ENCODE data around the gene CPO.

Gene CPO

DNA sequence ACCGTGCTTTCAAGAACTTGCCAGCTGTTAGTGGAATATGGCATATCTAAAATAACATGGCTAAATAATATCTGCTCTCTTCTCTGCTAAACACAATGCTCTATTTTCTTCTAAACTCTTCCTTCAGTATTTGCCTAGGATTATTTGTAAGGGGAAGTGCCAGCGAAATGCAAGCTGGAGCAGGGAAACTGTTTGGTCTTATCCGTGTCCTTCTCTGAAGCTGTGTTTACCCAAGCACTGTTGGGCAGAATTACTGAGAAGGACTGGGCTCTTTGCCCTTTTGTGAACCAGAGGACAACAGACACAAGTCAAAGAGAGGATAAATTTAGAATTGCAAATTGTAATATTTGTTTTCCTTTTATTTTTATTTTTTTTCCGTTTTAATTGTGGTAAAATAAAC lies 23.6 kb downstream of the CPO start:
- no peak overlapping the region for H2BK12ac ChIP-seq (ENCODE audit: low read length in 2 of 2)
- no peaks in the 10 kb centered on the region for H3K79me1 ChIP-seq (replicated peaks; ENCODE audit: low read length, poor library complexity, severe bottlenecking)
- no peak overlapping the region for H2AFZ ChIP-seq (ENCODE audit: low read depth, low read length)
- H3K9ac ChIP-seq (ENCODE audit: low read length) = no peak overlapping the region
- no peak overlapping the region for H2AK5ac ChIP-seq (ENCODE audit: low read length, severe bottlenecking)
- no peaks in the 10 kb centered on the region for H3K36me3 ChIP-seq (ENCODE audit: control insufficient read depth in 1 of 2, insufficient read depth in 2 of 2, low read depth in 1 of 2, low read length in 2 of 2)
- H3K23ac ChIP-seq (ENCODE audit: low read length in 2 of 2) = no peak overlapping the region
- no peak overlapping the region for H4K91ac ChIP-seq (ENCODE audit: low read length)
- no peak for DNase-seq
- H3K4me2 ChIP-seq (ENCODE audit: low read length, poor library complexity, severe bottlenecking) = no peak overlapping the region
- H3K4ac ChIP-seq (ENCODE audit: low read depth in 1 of 2, low read length in 2 of 2) = no peak overlapping the region
- H4K8ac ChIP-seq (ENCODE audit: low read length) = no peak overlapping the region
- H3K14ac ChIP-seq (ENCODE audit: low read length in 2 of 2) = no peak overlapping the region
- no peak overlapping the region for H3K27ac ChIP-seq (ENCODE audit: low read length, poor library complexity, severe bottlenecking)
- H3K4me1 ChIP-seq (ENCODE audit: control insufficient read depth, insufficient read depth, low read depth, low read length) = no peaks in the 10 kb centered on the region
- H2BK5ac ChIP-seq (ENCODE audit: low read depth, low read length, poor library complexity, severe bottlenecking) = no peak overlapping the region
- no peak overlapping the region for H3K4me3 ChIP-seq (ENCODE audit: insufficient read depth in 1 of 2, low read depth in 1 of 2, low read length in 2 of 2)
- no peak overlapping the region for H2BK15ac ChIP-seq (ENCODE audit: low read depth, poor library complexity, severe bottlenecking)
- no peak overlapping the region for H2BK120ac ChIP-seq (ENCODE audit: low read depth, low read length)
- WGBS = 95% methylated on average over 4 of the region's 4 CpGs
- no peaks in the 10 kb centered on the region for H3K9me3 ChIP-seq (ENCODE audit: control insufficient read depth, low read length)
- no peak overlapping the region for H3K18ac ChIP-seq (ENCODE audit: low read depth in 1 of 2, low read length in 2 of 2)
- H3K27me3 ChIP-seq (ENCODE audit: control insufficient read depth in 1 of 2, insufficient read depth in 1 of 2, low read length in 2 of 2) = no peaks in the 10 kb centered on the region

DNA sequence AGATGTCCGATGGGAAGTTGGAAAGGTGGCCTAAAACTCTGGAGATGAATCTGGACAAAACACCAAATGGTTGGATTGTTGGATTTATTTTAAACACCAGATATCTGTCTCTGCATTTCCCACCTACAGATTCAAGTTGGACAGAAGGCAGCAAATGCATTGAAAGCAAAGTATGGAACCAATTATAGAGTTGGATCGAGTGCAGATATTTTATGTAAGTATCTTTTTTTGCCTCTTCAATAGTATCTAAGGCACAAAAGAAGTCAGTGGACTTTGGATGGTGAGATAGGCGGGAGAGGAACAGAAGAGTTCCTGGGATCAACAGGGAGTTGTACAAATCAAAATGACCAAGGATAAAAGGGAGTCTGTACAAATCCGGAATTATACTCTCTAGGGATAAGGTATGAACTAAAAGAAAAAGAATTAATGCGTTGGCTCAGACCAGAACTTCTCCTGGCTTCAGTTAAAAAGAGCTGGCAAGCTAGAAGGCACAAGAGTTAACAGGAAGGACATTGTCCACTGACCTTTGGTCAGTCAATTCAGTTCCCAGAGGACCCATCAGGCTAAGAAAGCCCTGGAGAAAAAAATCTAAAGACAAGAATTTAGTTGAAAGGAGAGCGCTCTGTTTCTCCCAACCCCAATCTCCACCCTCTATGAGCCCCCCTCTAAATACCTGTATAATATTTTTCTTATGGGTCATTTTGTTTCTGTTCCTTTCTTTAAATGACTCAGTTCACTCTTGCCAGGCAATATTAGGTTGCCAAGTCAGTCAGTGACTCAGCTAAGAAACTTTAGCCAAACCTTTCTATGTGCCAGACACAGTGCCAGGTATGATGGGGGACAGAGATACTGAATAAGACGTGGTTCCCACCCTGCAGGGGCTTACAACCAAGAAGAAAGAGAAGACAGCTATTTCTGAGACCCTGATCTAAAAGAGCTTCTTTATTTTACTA lies 29.1 kb downstream of the CPO start:
- H3K9me3 ChIP-seq (ENCODE audit: control insufficient read depth, low read length) = no peaks in the 10 kb centered on the region
- DNase-seq = no peak
- no peak overlapping the region for H2BK12ac ChIP-seq (ENCODE audit: low read length in 2 of 2)
- H2BK15ac ChIP-seq (ENCODE audit: low read depth, poor library complexity, severe bottlenecking) = no peak overlapping the region
- no peak overlapping the region for H3K14ac ChIP-seq (ENCODE audit: low read length in 2 of 2)
- H3K27ac ChIP-seq (ENCODE audit: low read length, poor library complexity, severe bottlenecking) = no peak overlapping the region
- H3K4me1 ChIP-seq (ENCODE audit: control insufficient read depth, insufficient read depth, low read depth, low read length) = no peaks in the 10 kb centered on the region
- H4K8ac ChIP-seq (ENCODE audit: low read length) = no peak overlapping the region
- H3K9ac ChIP-seq (ENCODE audit: low read length) = peak overlapping the region; percentile 13
- H3K36me3 ChIP-seq (ENCODE audit: control insufficient read depth in 1 of 2, insufficient read depth in 2 of 2, low read depth in 1 of 2, low read length in 2 of 2) = no peaks in the 10 kb centered on the region
- no peak overlapping the region for H3K4me2 ChIP-seq (ENCODE audit: low read length, poor library complexity, severe bottlenecking)
- 92% methylated on average over 6 of the region's 7 CpGs for WGBS
- no peak overlapping the region for H4K91ac ChIP-seq (ENCODE audit: low read length)
- H3K23ac ChIP-seq (ENCODE audit: low read length in 2 of 2) = no peak overlapping the region
- H3K4ac ChIP-seq (ENCODE audit: low read depth in 1 of 2, low read length in 2 of 2) = no peak overlapping the region
- no peak overlapping the region for H2AFZ ChIP-seq (ENCODE audit: low read depth, low read length)
- no peak overlapping the region for H2BK120ac ChIP-seq (ENCODE audit: low read depth, low read length)
- H3K79me1 ChIP-seq (replicated peaks; ENCODE audit: low read length, poor library complexity, severe bottlenecking) = no peaks in the 10 kb centered on the region
- H3K27me3 ChIP-seq (ENCODE audit: control insufficient read depth in 1 of 2, insufficient read depth in 1 of 2, low read length in 2 of 2) = no peaks in the 10 kb centered on the region
- no peak overlapping the region for H2AK5ac ChIP-seq (ENCODE audit: low read length, severe bottlenecking)
- no peak overlapping the region for H2BK5ac ChIP-seq (ENCODE audit: low read depth, low read length, poor library complexity, severe bottlenecking)
- peak overlapping the region in 1 of 2 experiments; percentile 3 for H3K4me3 ChIP-seq (ENCODE audit: insufficient read depth in 1 of 2, low read depth in 1 of 2, low read length in 2 of 2)
- H3K18ac ChIP-seq (ENCODE audit: low read depth in 1 of 2, low read length in 2 of 2) = no peak overlapping the region

DNA sequence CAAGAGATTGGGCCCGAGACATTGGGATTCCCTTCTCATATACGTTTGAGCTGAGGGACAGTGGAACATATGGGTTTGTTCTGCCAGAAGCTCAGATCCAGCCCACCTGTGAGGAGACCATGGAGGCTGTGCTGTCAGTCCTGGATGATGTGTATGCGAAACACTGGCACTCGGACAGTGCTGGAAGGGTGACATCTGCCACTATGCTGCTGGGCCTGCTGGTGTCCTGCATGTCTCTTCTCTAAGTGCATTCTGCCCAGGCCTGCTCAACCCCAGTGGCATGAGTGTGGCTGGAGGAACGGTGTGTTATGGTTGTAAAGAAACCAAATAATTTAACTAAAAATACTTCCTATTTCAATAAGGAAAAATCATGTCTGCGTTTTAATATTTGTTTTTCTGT lies 29.9 kb downstream of the CPO start:
- Histone ChIP-seq H3K4ac (ENCODE audit: low read depth in 1 of 2, low read length in 2 of 2) (no peak overlapping the region), H3K4me2 (ENCODE audit: low read length, poor library complexity, severe bottlenecking) (no peak overlapping the region), H2BK12ac (ENCODE audit: low read length in 2 of 2) (no peak overlapping the region), H2BK15ac (ENCODE audit: low read depth, poor library complexity, severe bottlenecking) (no peak overlapping the region), H3K18ac (ENCODE audit: low read depth in 1 of 2, low read length in 2 of 2) (no peak overlapping the region), H3K4me1 (ENCODE audit: control insufficient read depth, insufficient read depth, low read depth, low read length) (no peaks in the 10 kb centered on the region), H2AK5ac (ENCODE audit: low read length, severe bottlenecking) (no peak overlapping the region), H3K14ac (ENCODE audit: low read length in 2 of 2) (no peak overlapping the region), H3K4me3 (ENCODE audit: insufficient read depth in 1 of 2, low read depth in 1 of 2, low read length in 2 of 2) (no peak overlapping the region), H4K8ac (ENCODE audit: low read length) (no peak overlapping the region), H3K9me3 (ENCODE audit: control insufficient read depth, low read length) (no peaks in the 10 kb centered on the region), H3K9ac (ENCODE audit: low read length) (no peak overlapping the region), H3K36me3 (ENCODE audit: control insufficient read depth in 1 of 2, insufficient read depth in 2 of 2, low read depth in 1 of 2, low read length in 2 of 2) (no peaks in the 10 kb centered on the region), H4K91ac (ENCODE audit: low read length) (no peak overlapping the region), H2BK5ac (ENCODE audit: low read depth, low read length, poor library complexity, severe bottlenecking) (no peak overlapping the region), H3K79me1 (replicated peaks; ENCODE audit: low read length, poor library complexity, severe bottlenecking) (no peaks in the 10 kb centered on the region), H3K27ac (ENCODE audit: low read length, poor library complexity, severe bottlenecking) (no peak overlapping the region), H2AFZ (ENCODE audit: low read depth, low read length) (no peak overlapping the region), H3K27me3 (ENCODE audit: control insufficient read depth in 1 of 2, insufficient read depth in 1 of 2, low read length in 2 of 2) (no peaks in the 10 kb centered on the region), H2BK120ac (ENCODE audit: low read depth, low read length) (no peak overlapping the region), H3K23ac (ENCODE audit: low read length in 2 of 2) (no peak overlapping the region)
- WGBS = 95% methylated on average over 4 of the region's 6 CpGs
- DNase-seq = no peak

DNA sequence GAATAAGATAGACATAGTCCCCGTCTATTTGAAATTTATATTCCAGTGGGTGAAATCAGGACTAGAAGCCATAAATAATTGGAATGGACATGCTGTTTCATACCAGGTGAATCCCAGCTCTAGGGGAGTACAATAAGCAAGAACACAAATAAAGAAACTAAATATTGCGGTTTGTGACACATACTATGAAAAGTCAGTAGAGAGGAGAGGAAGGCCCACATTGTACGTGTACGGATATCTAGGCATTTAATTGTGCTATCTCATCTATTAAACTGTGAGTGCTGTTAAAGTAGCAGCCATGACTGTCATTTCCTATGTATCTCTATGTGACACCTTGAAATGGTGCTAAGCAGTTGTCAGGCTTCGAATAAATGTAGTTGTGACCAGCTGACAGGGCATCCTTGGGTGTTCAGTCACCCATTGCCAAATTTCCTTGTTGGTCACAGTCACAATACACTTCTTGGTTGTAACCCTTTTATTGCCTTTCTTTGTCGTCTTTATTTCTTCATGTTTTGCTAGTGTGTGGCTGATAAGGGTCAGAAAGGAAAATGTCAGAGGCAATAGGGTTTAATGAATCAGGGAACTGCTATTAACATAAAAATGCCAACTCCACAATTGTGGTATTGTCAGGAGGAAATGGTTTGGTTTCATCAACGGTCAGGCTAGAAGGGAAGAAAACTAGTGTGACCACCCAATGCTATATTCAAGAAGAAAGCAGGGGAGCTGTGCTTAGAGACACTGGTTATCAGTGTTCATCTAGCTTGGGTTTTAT lies 31.5 kb downstream of the CPO start:
- no peak overlapping the region for H3K9ac ChIP-seq (ENCODE audit: low read length)
- no peaks in the 10 kb centered on the region for H3K79me1 ChIP-seq (replicated peaks; ENCODE audit: low read length, poor library complexity, severe bottlenecking)
- no peak overlapping the region for H3K4ac ChIP-seq (ENCODE audit: low read depth in 1 of 2, low read length in 2 of 2)
- H2BK15ac ChIP-seq (ENCODE audit: low read depth, poor library complexity, severe bottlenecking) = no peak overlapping the region
- no peak overlapping the region for H2AK5ac ChIP-seq (ENCODE audit: low read length, severe bottlenecking)
- H2AFZ ChIP-seq (ENCODE audit: low read depth, low read length) = no peak overlapping the region
- H4K91ac ChIP-seq (ENCODE audit: low read length) = no peak overlapping the region
- H3K36me3 ChIP-seq (ENCODE audit: control insufficient read depth in 1 of 2, insufficient read depth in 2 of 2, low read depth in 1 of 2, low read length in 2 of 2) = no peaks in the 10 kb centered on the region
- DNase-seq = no peak
- no peak overlapping the region for H4K8ac ChIP-seq (ENCODE audit: low read length)
- H3K4me3 ChIP-seq (ENCODE audit: insufficient read depth in 1 of 2, low read depth in 1 of 2, low read length in 2 of 2) = no peak overlapping the region
- H3K14ac ChIP-seq (ENCODE audit: low read length in 2 of 2) = no peak overlapping the region
- no peak overlapping the region for H2BK120ac ChIP-seq (ENCODE audit: low read depth, low read length)
- H3K4me1 ChIP-seq (ENCODE audit: control insufficient read depth, insufficient read depth, low read depth, low read length) = no peaks in the 10 kb centered on the region
- no peaks in the 10 kb centered on the region for H3K9me3 ChIP-seq (ENCODE audit: control insufficient read depth, low read length)
- no peak overlapping the region for H2BK5ac ChIP-seq (ENCODE audit: low read depth, low read length, poor library complexity, severe bottlenecking)
- H3K23ac ChIP-seq (ENCODE audit: low read length in 2 of 2) = no peak overlapping the region
- H3K27ac ChIP-seq (ENCODE audit: low read length, poor library complexity, severe bottlenecking) = no peak overlapping the region
- H3K18ac ChIP-seq (ENCODE audit: low read depth in 1 of 2, low read length in 2 of 2) = no peak overlapping the region
- H3K27me3 ChIP-seq (ENCODE audit: control insufficient read depth in 1 of 2, insufficient read depth in 1 of 2, low read length in 2 of 2) = no peaks in the 10 kb centered on the region
- H2BK12ac ChIP-seq (ENCODE audit: low read length in 2 of 2) = no peak overlapping the region
- WGBS = 90% methylated on average over 7 of the region's 7 CpGs
- no peak overlapping the region for H3K4me2 ChIP-seq (ENCODE audit: low read length, poor library complexity, severe bottlenecking)

Data from mesenchymal stem cell (in vitro differentiated cells and primary cell).